Tibial nerve (tissue), 4 donors: ENCODE data around the gene HSD17B3. TPM values are rescaled to one million over a fixed set of nuclear protein-coding genes. Genes with fewer than 3 reads are reported as not detected.
"Not testable (repeated sequence)": the region's sequence is repeated elsewhere in the genome, so short reads cannot be mapped to it uniquely, and the experiment has no call there.

ENCODE experiments used
- DNase-seq, 2 donors: peaks; one replicate each; pipeline ENCODE4 v3.0.0-alpha.2; 2019; ENCODE audit warnings: low spot score in 2 of 2
- H3K27ac ChIP-seq, 4 donors: fragments of 200-600 bp; sonication (generic) in 3 of 4; one replicate each; pipeline ENCODE4 v1.5.1; 2017 to 2019; ENCODE audit warnings: mild to moderate bottlenecking in 1 of 4
- H3K27me3 ChIP-seq, 2 donors: fragments of 200-600 bp; sonication (generic) in 1 of 2; one replicate each; pipeline versions ENCODE4 v1.5.1 to v1.6.0; 2017 to 2019
- H3K36me3 ChIP-seq, 3 donors: fragments of 200-600 bp; sonication (generic); one replicate each; pipeline ENCODE4 v1.5.1; 2018 to 2019
- H3K4me1 ChIP-seq, 4 donors: fragments of 200-600 bp; sonication (generic) in 3 of 4; one replicate each; pipeline ENCODE4 v1.5.1; 2017 to 2019
- H3K4me3 ChIP-seq, 4 donors: fragments of 200-600 bp; sonication (generic) in 3 of 4; one replicate each; pipeline ENCODE4 v1.5.1; 2017 to 2019; ENCODE audit warnings: mild to moderate bottlenecking in 1 of 4, moderate library complexity in 1 of 4
- H3K9me3 ChIP-seq, 4 donors: fragments of 200-600 bp; sonication (generic) in 3 of 4; one replicate each; pipeline ENCODE4 v1.5.1; 2017 to 2019
- CTCF ChIP-seq, 5 experiments: fragments of 200-600 bp in 3 of 5; fragments of 450-650 bp in 2 of 5; sonication (generic) in 3 of 5; IDR thresholded peaks; one replicate each; pipeline ENCODE4 v1.5.1; 2016 to 2019; ENCODE audit warnings: antibody characterized with exemption in 5 of 5, mild to moderate bottlenecking in 3 of 5, moderate library complexity in 2 of 5
- EP300 ChIP-seq, 2 donors: sonication (generic); formaldehyde crosslinking; IDR thresholded peaks; one replicate each; pipeline ENCODE4 v1.6.1; 2017; ENCODE audit warnings: antibody characterized with exemption in 2 of 2, mild to moderate bottlenecking in 1 of 2
- POLR2A ChIP-seq, 2 donors: fragments of 450-650 bp; IDR thresholded peaks; one replicate each; pipeline ENCODE4 v1.6.1; 2017; ENCODE audit warnings: antibody characterized with exemption in 2 of 2, mild to moderate bottlenecking in 2 of 2, moderate library complexity in 2 of 2
- WGBS, 2 donors: methylation state at CpG; one replicate each; pipeline ENCODE4 v1.1.5; 2018; 5-methylcytosine and 5-hydroxymethylcytosine counted together
- total RNA-seq, 4 donors: library from RNA; depleted of rRNA; stranded (reverse); fragments of >200 nt; gene quantifications; one replicate each; pipeline ENCODE4 v1.1.0, GENCODE V29; 2016

Gene HSD17B3
- total RNA-seq, 4 donors from 2014 or later, result 0.66 to 6.7 (median 1.1) TPM

GRCh38 chr9:96320749-96321280, 18.8 kb upstream of the HSD17B3 start:
- Histone ChIP-seq H3K27ac (no peak overlapping the region), H3K9me3 (no peaks in the 10 kb centered on the region), H3K36me3 (peaks cover 0 to 39% (median 6%) of the 10 kb centered on the region in 3 donors), H3K4me3 (no peak overlapping the region), H3K4me1 (peaks cover 0 to 5% (median 2%) of the 10 kb centered on the region in 4 donors), H3K27me3 (no peaks in the 10 kb centered on the region)
- WGBS, 2 donors, result 66 to 74% methylated on average over 8 of the region's 8 CpGs
- no peak for TF ChIP-seq CTCF (IDR thresholded peaks at IDR 0.05)
- no peak for TF ChIP-seq EP300 (IDR thresholded peaks at IDR 0.05)
- no peak for TF ChIP-seq POLR2A (IDR thresholded peaks at IDR 0.05)
- DNase-seq, result no peak

GRCh38 chr9:96318921-96319565, 17.1 kb upstream of the HSD17B3 start:
- no peak overlapping the region for H3K4me3 ChIP-seq
- H3K9me3 ChIP-seq, result peaks cover 0 to under 1% (median 0%) of the 10 kb centered on the region in 4 donors
- no peaks in the 10 kb centered on the region for H3K27me3 ChIP-seq
- peaks cover 0 to 5% (median 2%) of the 10 kb centered on the region in 4 donors for H3K4me1 ChIP-seq
- peaks cover 0 to 45% (median 6%) of the 10 kb centered on the region in 3 donors for H3K36me3 ChIP-seq
- TF ChIP-seq POLR2A (IDR thresholded peaks at IDR 0.05), result no peak
- TF ChIP-seq CTCF (IDR thresholded peaks at IDR 0.05), result no peak
- no peak for TF ChIP-seq EP300 (IDR thresholded peaks at IDR 0.05)
- 75 to 92% methylated on average over 6 of the region's 6 CpGs for WGBS, 2 donors
- no peak for DNase-seq
- no peak overlapping the region for H3K27ac ChIP-seq

- peaks cover 0 to 13% (median 0%) of the 10 kb centered on the region in 4 donors for H3K9me3 ChIP-seq
- DNase-seq, result peak; percentile 57 to 61
- TF ChIP-seq POLR2A (IDR thresholded peaks at IDR 0.05) (no peak), EP300 (IDR thresholded peaks at IDR 0.05) (peak; percentile 18 to 35), CTCF (IDR thresholded peaks at IDR 0.05) (peak; percentile 64 to 88 (median 84))
- H3K36me3 ChIP-seq, result peaks cover 0 to 56% (median 6%) of the 10 kb centered on the region in 3 donors
- H3K4me3 ChIP-seq, result no peak overlapping the region
- H3K4me1 ChIP-seq, result peaks cover 0 to 5% (median 2%) of the 10 kb centered on the region in 4 donors
- H3K27me3 ChIP-seq, result no peaks in the 10 kb centered on the region
- WGBS, 2 donors, result 53 to 56% methylated on average over 9 of the region's 9 CpGs
- no peak overlapping the region for H3K27ac ChIP-seq
Observed at GRCh38 chr9:96317335-96317980, 15.5 kb upstream of the HSD17B3 start.

GRCh38 chr9:96309850-96310249, 7.9 kb upstream of the HSD17B3 start:
- no peak for TF ChIP-seq EP300 (IDR thresholded peaks at IDR 0.05)
- no peak for TF ChIP-seq CTCF (IDR thresholded peaks at IDR 0.05)
- no peak for TF ChIP-seq POLR2A (IDR thresholded peaks at IDR 0.05)
- H3K9me3 ChIP-seq, result peaks cover 0 to 18% (median 0%) of the 10 kb centered on the region in 4 donors
- no peaks in the 10 kb centered on the region for H3K4me1 ChIP-seq
- no peak overlapping the region for H3K27ac ChIP-seq
- no peaks in the 10 kb centered on the region for H3K27me3 ChIP-seq
- WGBS, 2 donors, result 80 to 85% methylated on average over 7 of the region's 7 CpGs
- H3K36me3 ChIP-seq, result peaks cover 0 to 22% (median 0%) of the 10 kb centered on the region in 3 donors
- DNase-seq, result no peak
- no peak overlapping the region for H3K4me3 ChIP-seq

- 94 to 98% methylated on average over 6 of the region's 6 CpGs for WGBS, 2 donors
- H3K4me1 ChIP-seq, DNase-seq: not testable (repeated sequence)
Observed at GRCh38 chr9:96306958-96307357, 5.0 kb upstream of the HSD17B3 start.

More at GRCh38 chr9:96306958-96307357, 5.0 kb upstream of the HSD17B3 start:
- not testable (repeated sequence) for H3K9me3 ChIP-seq, H3K27ac ChIP-seq, H3K27me3 ChIP-seq, H3K36me3 ChIP-seq, H3K4me3 ChIP-seq
